Bone marrow (tissue), 2 donors: ENCODE results near the gene TSPAN11.

Source experiments
- DNase-seq, 2 donors: peaks; one replicate each; lab custom pipeline; 2025; lab: John Stamatoyannopoulos, UW

Gene TSPAN11

GRCh38 chr12:30959778-30960177 is 33.2 kb downstream of the TSPAN11 start:
- DNase-seq = no peak

GRCh38 chr12:30961030-30961429 is 34.5 kb downstream of the TSPAN11 start:
- no peak for DNase-seq

- DNase-seq = no peak
Measured at GRCh38 chr12:30962047-30962446, 35.5 kb downstream of the TSPAN11 start.

- no peak for DNase-seq
Measured at GRCh38 chr12:30963709-30964564, 37.4 kb downstream of the TSPAN11 start.

GRCh38 chr12:30964896-30965612 is 38.5 kb downstream of the TSPAN11 start:
- DNase-seq = no peak

- no peak for DNase-seq
Measured at GRCh38 chr12:30965613-30965985, 39.1 kb downstream of the TSPAN11 start.

- no peak for DNase-seq
Measured at GRCh38 chr12:30967026-30967425, 40.5 kb downstream of the TSPAN11 start.

GRCh38 chr12:30968211-30968610 is 41.7 kb downstream of the TSPAN11 start:
- no peak for DNase-seq

- DNase-seq = no peak
Measured at GRCh38 chr12:30969006-30969405, 42.5 kb downstream of the TSPAN11 start.

- no peak for DNase-seq
Measured at GRCh38 chr12:30969606-30970395, 43.3 kb downstream of the TSPAN11 start.

GRCh38 chr12:30970559-30971197 is 44.1 kb downstream of the TSPAN11 start:
- DNase-seq = no peak

GRCh38 chr12:30972035-30972434 is 45.5 kb downstream of the TSPAN11 start:
- DNase-seq = no peak

- no peak for DNase-seq
Measured at GRCh38 chr12:30973175-30973574, 46.6 kb downstream of the TSPAN11 start.

GRCh38 chr12:30973830-30974229 is 47.3 kb downstream of the TSPAN11 start:
- no peak for DNase-seq

GRCh38 chr12:30974746-30975500 is 48.4 kb downstream of the TSPAN11 start:
- no peak for DNase-seq

GRCh38 chr12:30975581-30975980 is 49.0 kb downstream of the TSPAN11 start:
- no peak for DNase-seq

- DNase-seq = no peak
Measured at GRCh38 chr12:30976206-30976605, 49.7 kb downstream of the TSPAN11 start.

- DNase-seq = no peak
Measured at GRCh38 chr12:30977124-30977523, 50.6 kb downstream of the TSPAN11 start.

GRCh38 chr12:30977537-30978349 is 51.2 kb downstream of the TSPAN11 start:
- no peak for DNase-seq

GRCh38 chr12:30978639-30979038 is 52.1 kb downstream of the TSPAN11 start:
- DNase-seq = no peak
